Keratinocyte (primary cell): Measurements from ENCODE around the gene REPS1.

Source experiments
- EZH2 ChIP-seq: IDR thresholded peaks from one replicate; pipeline ENCODE4 v1.6.1; 2012; ENCODE audit warnings: inconsistent platforms, mild to moderate bottlenecking, low read length, moderate library complexity
- TF ChIP-seq, protein P1 (sequence below), 3 experiments: IDR thresholded peaks in 1 of 3; conservative IDR thresholded peaks in 1 of 3; optimal IDR thresholded peaks in 1 of 3; 2 replicates in 2 of 3; 3 replicates in 1 of 3; pipeline versions ENCODE3 to v1.5.1; 2011; ENCODE audit warnings: low read length in 3 of 3, mild to moderate bottlenecking in 3 of 3, moderate library complexity in 2 of 3, control low read depth in 1 of 3, inconsistent platforms in 1 of 3; ENCODE audit not compliant: insufficient read depth in 2 of 3; ENCODE audit errors: extremely low read depth in 1 of 3

DNA sequence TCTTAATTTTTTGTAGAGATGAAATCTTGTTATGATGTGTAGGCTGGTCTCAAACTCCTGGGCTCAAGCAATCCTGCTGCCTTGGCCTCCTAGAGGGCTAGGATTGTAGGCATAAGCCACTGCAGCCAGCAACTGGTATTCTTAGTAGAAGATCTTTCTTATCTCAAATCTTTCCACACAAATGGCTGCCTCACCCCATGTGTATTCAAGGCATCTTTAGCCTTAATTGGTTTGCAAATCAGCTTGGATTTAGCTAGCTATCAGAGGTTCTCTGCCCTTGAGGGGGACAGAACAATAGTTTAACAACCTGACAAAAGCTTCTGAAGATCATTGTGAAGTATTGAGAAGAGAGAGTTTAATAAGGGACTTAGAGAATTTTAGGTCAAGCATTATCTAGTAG is 22.6 kb upstream of the REPS1 start:
- TF ChIP-seq, protein P1, sequence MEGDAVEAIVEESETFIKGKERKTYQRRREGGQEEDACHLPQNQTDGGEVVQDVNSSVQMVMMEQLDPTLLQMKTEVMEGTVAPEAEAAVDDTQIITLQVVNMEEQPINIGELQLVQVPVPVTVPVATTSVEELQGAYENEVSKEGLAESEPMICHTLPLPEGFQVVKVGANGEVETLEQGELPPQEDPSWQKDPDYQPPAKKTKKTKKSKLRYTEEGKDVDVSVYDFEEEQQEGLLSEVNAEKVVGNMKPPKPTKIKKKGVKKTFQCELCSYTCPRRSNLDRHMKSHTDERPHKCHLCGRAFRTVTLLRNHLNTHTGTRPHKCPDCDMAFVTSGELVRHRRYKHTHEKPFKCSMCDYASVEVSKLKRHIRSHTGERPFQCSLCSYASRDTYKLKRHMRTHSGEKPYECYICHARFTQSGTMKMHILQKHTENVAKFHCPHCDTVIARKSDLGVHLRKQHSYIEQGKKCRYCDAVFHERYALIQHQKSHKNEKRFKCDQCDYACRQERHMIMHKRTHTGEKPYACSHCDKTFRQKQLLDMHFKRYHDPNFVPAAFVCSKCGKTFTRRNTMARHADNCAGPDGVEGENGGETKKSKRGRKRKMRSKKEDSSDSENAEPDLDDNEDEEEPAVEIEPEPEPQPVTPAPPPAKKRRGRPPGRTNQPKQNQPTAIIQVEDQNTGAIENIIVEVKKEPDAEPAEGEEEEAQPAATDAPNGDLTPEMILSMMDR (optimal IDR thresholded peaks at IDR 0.05 in 1 of 3, IDR thresholded peaks at IDR 0.05 in 1 of 3, conservative IDR thresholded peaks at IDR 0.05 in 1 of 3; ENCODE audit: extremely low read depth in 1 of 3, insufficient read depth in 2 of 3, low read length in 3 of 3): no peak
- no peak for TF ChIP-seq EZH2
